Osteocyte (in vitro differentiated cells): ENCODE results near the gene PLVAP. TPM values are rescaled to one million over a fixed set of nuclear protein-coding genes. Genes with fewer than 3 reads are reported as not detected.
A peak's percentile ranks its signal among the peaks of the same experiment; 100 is the strongest.

Source experiments
- DNase-seq: peaks from one replicate; pipeline ENCODE4 v3.0.0; 2021; ENCODE audit warnings: mixed read lengths; ENCODE audit not compliant: unreplicated experiment; ENCODE audit errors: extremely low spot score
- H3K27ac Mint-ChIP-seq: one replicate; pipeline ENCODE4 v1.8.0; 2021; ENCODE audit warnings: mild to moderate bottlenecking, mixed read lengths; ENCODE audit not compliant: unreplicated experiment
- H3K27me3 Mint-ChIP-seq: one replicate; pipeline ENCODE4 v1.8.0; 2021; ENCODE audit warnings: mixed read lengths; ENCODE audit not compliant: unreplicated experiment
- H3K36me3 Mint-ChIP-seq: one replicate; pipeline ENCODE4 v1.8.0; 2021; ENCODE audit warnings: mixed read lengths; ENCODE audit not compliant: unreplicated experiment
- H3K4me1 Mint-ChIP-seq: one replicate; pipeline ENCODE4 v1.8.0; 2021; ENCODE audit warnings: mixed read lengths; ENCODE audit not compliant: unreplicated experiment
- H3K4me3 Mint-ChIP-seq: one replicate; pipeline ENCODE4 v1.8.0; 2021; ENCODE audit warnings: mild to moderate bottlenecking, moderate library complexity, mixed read lengths; ENCODE audit not compliant: unreplicated experiment
- H3K9me3 Mint-ChIP-seq: one replicate; pipeline ENCODE4 v1.8.0; 2021; ENCODE audit warnings: mixed read lengths; ENCODE audit not compliant: unreplicated experiment
- total RNA-seq: library from RNA; stranded (reverse); gene quantifications from 2 replicates; pipeline ENCODE4 v1.2.1, GENCODE V29; 2021
- TF ChIP-seq, protein P1 (sequence below): fragments of 200-600 bp; sonication (generic); IDR thresholded peaks from 2 replicates; pipeline ENCODE4 v1.5.0; 2021; ENCODE audit warnings: antibody characterized with exemption, mild to moderate bottlenecking, moderate library complexity

Gene PLVAP
- total RNA-seq, 1 donor from 2014 or later: not detected

DNA sequence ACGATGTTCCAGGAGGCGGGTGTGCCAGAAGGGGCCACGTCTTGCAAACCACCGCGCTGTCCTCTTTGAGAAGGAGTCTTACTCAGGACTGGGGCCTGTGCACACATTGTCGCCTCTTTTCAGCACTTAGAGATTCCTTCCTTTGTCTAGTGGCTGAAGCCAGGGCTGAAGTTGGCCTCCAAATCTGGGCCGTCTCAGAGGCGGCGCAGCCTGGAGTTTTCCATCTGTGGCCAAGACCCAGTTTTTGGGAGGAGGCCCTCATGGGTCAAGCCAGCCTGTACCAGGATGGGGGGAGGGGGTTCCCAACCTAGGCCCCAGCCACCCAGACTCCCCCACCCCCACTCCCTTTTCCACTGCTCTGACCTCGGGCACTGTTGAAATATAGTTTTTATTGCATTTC, 54.3 kb downstream of the PLVAP start:
- Mint-ChIP-seq H3K4me1 (peaks cover 5% of the 10 kb centered on the region), H3K27me3 (no peaks in the 10 kb centered on the region), H3K4me3 (no peak overlapping the region), H3K27ac (no peak overlapping the region), H3K9me3 (no peaks in the 10 kb centered on the region), H3K36me3 (peaks cover 8% of the 10 kb centered on the region)
- TF ChIP-seq, protein P1, sequence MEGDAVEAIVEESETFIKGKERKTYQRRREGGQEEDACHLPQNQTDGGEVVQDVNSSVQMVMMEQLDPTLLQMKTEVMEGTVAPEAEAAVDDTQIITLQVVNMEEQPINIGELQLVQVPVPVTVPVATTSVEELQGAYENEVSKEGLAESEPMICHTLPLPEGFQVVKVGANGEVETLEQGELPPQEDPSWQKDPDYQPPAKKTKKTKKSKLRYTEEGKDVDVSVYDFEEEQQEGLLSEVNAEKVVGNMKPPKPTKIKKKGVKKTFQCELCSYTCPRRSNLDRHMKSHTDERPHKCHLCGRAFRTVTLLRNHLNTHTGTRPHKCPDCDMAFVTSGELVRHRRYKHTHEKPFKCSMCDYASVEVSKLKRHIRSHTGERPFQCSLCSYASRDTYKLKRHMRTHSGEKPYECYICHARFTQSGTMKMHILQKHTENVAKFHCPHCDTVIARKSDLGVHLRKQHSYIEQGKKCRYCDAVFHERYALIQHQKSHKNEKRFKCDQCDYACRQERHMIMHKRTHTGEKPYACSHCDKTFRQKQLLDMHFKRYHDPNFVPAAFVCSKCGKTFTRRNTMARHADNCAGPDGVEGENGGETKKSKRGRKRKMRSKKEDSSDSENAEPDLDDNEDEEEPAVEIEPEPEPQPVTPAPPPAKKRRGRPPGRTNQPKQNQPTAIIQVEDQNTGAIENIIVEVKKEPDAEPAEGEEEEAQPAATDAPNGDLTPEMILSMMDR: no peak
- DNase-seq: no peak

DNA sequence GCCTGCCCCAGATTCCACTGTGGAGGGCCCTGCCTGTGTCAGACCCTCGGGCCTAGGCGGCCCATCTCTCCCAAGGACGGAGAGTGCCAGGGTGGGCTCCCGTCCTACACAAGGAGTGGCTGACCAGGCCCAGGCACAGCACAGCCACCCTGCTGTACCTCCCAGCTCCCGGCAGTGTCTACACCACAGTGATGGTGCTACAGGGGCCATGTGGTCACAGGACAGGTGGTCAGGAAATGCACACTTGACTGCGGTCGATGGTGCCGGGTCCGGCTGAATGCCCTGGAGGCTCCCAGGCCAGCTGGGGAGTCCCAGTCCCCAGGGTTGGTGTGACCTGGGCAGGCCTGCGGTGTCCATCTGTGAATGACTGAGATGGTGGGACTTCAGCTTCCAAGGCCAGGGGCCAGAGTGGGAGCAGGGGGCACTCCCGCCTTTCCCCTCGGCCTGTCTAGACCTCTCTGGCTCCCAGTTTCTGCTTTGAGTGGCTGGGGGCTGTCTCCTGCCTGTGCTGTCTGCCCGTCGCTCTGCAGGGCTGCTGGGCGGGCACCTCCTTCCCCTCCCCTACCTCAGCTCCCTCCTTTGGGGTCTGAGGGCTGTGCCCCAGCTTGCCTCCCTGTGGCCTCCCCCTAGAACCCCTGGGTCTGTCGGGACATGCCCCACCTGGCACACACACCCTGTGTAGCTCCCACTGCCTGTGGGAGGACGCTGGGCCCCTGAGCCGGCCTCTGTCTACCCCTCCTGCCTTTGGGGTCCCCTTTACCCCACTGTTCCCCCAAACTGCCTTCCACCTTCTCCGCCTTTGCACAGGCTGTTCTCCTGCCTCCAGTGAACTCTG, 55.3 kb downstream of the PLVAP start:
- H3K4me1 Mint-ChIP-seq: peaks cover 5% of the 10 kb centered on the region
- H3K27ac Mint-ChIP-seq: peak overlapping the region; percentile 7
- no peaks in the 10 kb centered on the region for H3K9me3 Mint-ChIP-seq
- H3K4me3 Mint-ChIP-seq: no peak overlapping the region
- no peaks in the 10 kb centered on the region for H3K27me3 Mint-ChIP-seq
- TF ChIP-seq, protein P1: no peak
- H3K36me3 Mint-ChIP-seq: peaks cover 8% of the 10 kb centered on the region
- peak; percentile 80 for DNase-seq

DNA sequence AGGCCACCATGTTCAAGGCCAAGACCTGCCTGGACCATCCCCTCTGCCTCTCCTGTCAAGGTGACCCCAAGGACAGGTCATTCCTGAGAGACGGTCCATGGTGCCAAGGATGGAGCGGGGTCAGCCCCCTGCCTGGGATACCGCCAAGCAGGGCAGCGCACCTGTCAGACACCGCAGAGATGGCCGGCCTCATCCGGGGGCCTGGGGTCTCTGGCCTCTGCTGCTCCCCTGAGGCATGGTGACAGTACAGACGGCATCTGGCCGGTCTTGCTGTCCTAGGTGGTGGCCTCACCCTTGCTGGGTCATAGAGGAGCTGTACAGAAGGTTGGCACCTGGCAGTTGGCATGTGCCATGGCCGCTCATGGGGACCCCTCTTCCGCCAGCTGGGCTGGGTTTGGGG, 56.7 kb downstream of the PLVAP start:
- Mint-ChIP-seq H3K4me3 (no peak overlapping the region), H3K4me1 (peaks cover 5% of the 10 kb centered on the region), H3K27me3 (no peaks in the 10 kb centered on the region), H3K9me3 (no peaks in the 10 kb centered on the region), H3K36me3 (peaks cover 16% of the 10 kb centered on the region), H3K27ac (no peak overlapping the region)
- DNase-seq: no peak
- TF ChIP-seq, protein P1: no peak

DNA sequence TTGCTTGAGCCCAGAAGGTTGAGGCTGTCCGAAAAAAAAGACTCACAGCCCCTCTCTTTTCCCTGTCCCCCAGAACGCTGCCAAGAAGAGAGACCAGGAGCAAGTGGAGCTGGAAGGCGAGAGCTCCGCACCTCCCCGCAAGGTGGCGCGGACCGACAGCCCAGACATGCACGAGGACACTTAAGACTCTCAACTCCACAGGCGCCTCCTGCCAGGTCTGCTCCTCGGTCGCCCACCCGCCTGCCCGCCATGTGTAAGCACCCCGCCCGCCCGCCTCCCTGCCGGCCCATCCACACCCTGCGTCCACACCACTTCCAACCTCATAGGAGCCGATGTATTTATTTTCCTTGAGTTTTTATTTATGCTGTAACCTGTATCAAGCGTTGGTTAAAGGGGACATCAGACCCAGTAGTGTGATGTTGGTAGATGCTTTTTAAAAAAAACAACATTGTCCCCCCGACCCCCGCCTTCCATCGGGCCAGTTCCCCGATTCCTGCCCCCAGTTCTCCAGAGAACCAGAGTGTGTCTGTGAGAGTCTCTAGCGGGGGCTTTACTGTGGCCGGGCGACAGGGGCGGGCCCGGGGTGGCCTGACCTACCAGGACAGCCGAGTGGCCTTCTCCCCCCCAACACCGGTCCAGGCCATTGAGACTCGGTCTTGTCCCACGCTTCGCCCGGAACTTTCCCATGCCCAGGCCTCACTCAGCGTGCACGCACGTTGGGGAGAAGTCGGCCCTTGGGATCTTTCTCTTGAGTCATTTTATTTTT, 57.5 kb downstream of the PLVAP start:
- Mint-ChIP-seq H3K4me1 (peaks cover 5% of the 10 kb centered on the region), H3K4me3 (no peak overlapping the region), H3K27ac (no peak overlapping the region), H3K27me3 (no peaks in the 10 kb centered on the region), H3K9me3 (no peaks in the 10 kb centered on the region), H3K36me3 (peaks cover 16% of the 10 kb centered on the region)
- TF ChIP-seq, protein P1: no peak
- no peak for DNase-seq

DNA sequence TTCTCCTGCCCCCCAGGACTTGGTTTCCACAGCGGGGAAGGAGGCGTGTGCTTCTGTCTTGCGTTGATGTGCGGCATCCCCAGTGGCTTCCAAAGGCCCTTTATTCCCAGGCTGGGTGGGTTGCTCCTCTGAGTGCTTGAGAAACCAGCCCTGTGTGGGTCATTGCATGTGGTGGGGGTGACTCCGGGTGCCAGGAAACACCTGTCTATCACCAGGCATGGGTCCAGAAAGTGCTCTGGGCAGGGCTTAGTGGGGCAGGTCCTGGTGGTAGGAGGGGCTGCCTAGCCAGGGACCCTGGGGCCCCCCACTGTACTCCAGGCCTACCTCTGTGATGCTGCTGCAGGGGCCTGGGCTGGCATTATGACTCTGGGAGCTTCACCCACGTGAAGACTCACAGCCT, 58.2 kb downstream of the PLVAP start:
- H3K27me3 Mint-ChIP-seq: no peaks in the 10 kb centered on the region
- H3K27ac Mint-ChIP-seq: no peak overlapping the region
- no peak for DNase-seq
- H3K36me3 Mint-ChIP-seq: peaks cover 16% of the 10 kb centered on the region
- TF ChIP-seq, protein P1: no peak
- no peaks in the 10 kb centered on the region for H3K9me3 Mint-ChIP-seq
- peaks cover 5% of the 10 kb centered on the region for H3K4me1 Mint-ChIP-seq
- no peak overlapping the region for H3K4me3 Mint-ChIP-seq
